NB4 (cell line): ENCODE results near the gene UBE2I.
"Not testable (repeated sequence)": the region's sequence is repeated elsewhere in the genome, so short reads cannot be mapped to it uniquely, and the experiment has no call there.

ENCODE experiments used
- DNase-seq: peaks from one replicate; pipeline ENCODE4 v3.0.0; 2010; ENCODE audit warnings: low read depth
- H3K4me3 ChIP-seq: one replicate; pipeline ENCODE4 v1.5.1; 2011; ENCODE audit warnings: mild to moderate bottlenecking, low read depth, low read length, moderate library complexity
- CTCF ChIP-seq: IDR thresholded peaks from one replicate; pipeline ENCODE4 v1.5.1; 2012; ENCODE audit warnings: low read depth, low read length
- MAX ChIP-seq: IDR thresholded peaks from 2 replicates; pipeline ENCODE4 v1.6.1; 2011; ENCODE audit warnings: low read depth, low read length
- MYC ChIP-seq: IDR thresholded peaks from 2 replicates; pipeline ENCODE4 v1.6.1; 2011; ENCODE audit warnings: low read depth, low read length
- POLR2A ChIP-seq: IDR thresholded peaks from 2 replicates; pipeline ENCODE4 v1.6.1; 2011; ENCODE audit warnings: mild to moderate bottlenecking; ENCODE audit not compliant: insufficient read length; ENCODE audit errors: extremely low read depth

Gene UBE2I

GRCh38 chr16:1290860-1291575 lies 18.4 kb upstream of the UBE2I start:
- TF ChIP-seq CTCF (no peak), MYC (no peak), MAX (no peak), POLR2A (no peak)
- DNase-seq = no peak
- H3K4me3 ChIP-seq = no peak overlapping the region

- no peak overlapping the region for H3K4me3 ChIP-seq
- no peak for DNase-seq
- no peak for TF ChIP-seq MAX
- no peak for TF ChIP-seq MYC
- no peak for TF ChIP-seq CTCF
- no peak for TF ChIP-seq POLR2A
Measured at GRCh38 chr16:1291576-1291974, 17.9 kb upstream of the UBE2I start.

DNA sequence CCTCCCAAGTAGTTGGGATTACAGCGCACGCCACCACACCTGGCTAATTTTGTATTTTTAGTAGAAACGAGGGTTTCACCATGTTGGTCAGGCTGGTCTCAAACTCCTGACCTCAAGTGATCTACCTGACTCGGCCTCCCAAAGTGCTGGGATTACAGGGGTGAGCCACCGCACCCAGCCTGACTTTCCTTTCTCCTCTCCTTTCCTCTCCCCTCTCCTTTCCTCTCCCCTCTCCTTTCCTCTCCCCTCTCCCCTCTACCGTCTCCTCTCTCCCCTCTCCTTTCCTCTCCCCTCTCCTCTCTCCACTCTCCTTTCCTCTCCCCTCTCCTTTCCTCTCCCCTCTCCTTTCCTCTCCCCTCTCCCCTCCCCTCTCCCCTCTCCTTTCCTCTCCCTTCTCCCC lies 17.2 kb upstream of the UBE2I start:
- not testable (repeated sequence) for DNase-seq, H3K4me3 ChIP-seq

GRCh38 chr16:1292808-1293207 lies 16.6 kb upstream of the UBE2I start:
- not testable (repeated sequence) for H3K4me3 ChIP-seq

GRCh38 chr16:1293921-1294656 lies 15.3 kb upstream of the UBE2I start:
- TF ChIP-seq POLR2A (no peak), MYC (no peak), CTCF (no peak), MAX (no peak)
- H3K4me3 ChIP-seq = no peak overlapping the region
- no peak for DNase-seq

More at GRCh38 chr16:1292808-1293207, 16.6 kb upstream of the UBE2I start:
- DNase-seq = not testable (repeated sequence)

GRCh38 chr16:1295465-1295864 lies 14.0 kb upstream of the UBE2I start:
- no peak overlapping the region for H3K4me3 ChIP-seq
- no peak for DNase-seq
- TF ChIP-seq MAX = no peak
- TF ChIP-seq CTCF = no peak
- TF ChIP-seq POLR2A = no peak
- no peak for TF ChIP-seq MYC

- not testable (repeated sequence) for H3K4me3 ChIP-seq, DNase-seq
Measured at GRCh38 chr16:1296688-1297017, 12.8 kb upstream of the UBE2I start.
